GM18520 (cell line): ENCODE results near the gene C6orf62.
"Not testable (repeated sequence)": the region's sequence is repeated elsewhere in the genome, so short reads cannot be mapped to it uniquely, and the experiment has no call there.

Source experiments
- ATAC-seq: cut with Tn5 transposase; IDR thresholded peaks from one replicate; pipeline ENCODE4 v1.9.1; 2021; ENCODE audit not compliant: unreplicated experiment

The C6orf62 gene

GRCh38 chr6:24702720-24703282 is 16.2 kb downstream of the C6orf62 start:
- ATAC-seq, result no peak

- ATAC-seq, result no peak
Observed at GRCh38 chr6:24699521-24700359, 19.2 kb downstream of the C6orf62 start.

DNA sequence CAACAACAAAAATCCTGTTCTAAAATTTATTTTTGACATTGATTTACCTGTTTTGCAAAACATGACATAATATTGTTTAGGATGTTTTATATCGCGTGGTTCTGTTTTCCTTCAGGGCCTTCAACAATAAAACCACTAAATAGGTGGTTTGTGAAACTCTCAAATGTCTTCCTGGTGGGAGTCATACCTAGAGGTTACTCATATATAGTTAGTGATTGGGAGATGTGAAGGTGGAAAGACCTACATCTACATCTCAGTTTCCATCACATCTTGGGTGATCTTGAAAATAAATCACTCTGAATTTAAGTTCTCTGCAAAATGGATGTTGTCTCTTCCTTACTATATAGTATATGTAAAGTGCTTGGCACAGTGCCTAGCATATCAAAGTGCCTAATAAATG is 22.9 kb downstream of the C6orf62 start:
- ATAC-seq, result no peak

DNA sequence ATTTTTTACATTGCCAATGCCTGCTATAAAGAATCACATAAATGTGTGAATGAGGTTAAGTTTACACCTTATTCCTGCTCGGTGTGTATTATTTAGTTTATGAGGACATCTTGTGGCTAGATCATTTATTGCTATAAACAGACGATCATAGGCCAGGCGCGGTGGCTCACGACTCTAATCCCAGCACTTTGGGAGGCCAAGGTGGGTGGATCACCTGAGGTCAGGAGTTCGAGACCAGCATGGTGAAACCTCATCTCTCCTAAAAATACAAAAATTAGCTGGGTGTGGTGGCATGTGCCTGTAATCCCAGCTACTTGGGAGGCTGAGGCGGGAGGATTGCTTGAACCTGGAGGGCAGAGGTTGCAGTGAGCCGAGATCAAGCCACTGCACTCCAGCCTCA is 23.3 kb downstream of the C6orf62 start:
- ATAC-seq, result peak; percentile 54

- ATAC-seq, result no peak
Observed at GRCh38 chr6:24694198-24694597, 24.8 kb downstream of the C6orf62 start.

DNA sequence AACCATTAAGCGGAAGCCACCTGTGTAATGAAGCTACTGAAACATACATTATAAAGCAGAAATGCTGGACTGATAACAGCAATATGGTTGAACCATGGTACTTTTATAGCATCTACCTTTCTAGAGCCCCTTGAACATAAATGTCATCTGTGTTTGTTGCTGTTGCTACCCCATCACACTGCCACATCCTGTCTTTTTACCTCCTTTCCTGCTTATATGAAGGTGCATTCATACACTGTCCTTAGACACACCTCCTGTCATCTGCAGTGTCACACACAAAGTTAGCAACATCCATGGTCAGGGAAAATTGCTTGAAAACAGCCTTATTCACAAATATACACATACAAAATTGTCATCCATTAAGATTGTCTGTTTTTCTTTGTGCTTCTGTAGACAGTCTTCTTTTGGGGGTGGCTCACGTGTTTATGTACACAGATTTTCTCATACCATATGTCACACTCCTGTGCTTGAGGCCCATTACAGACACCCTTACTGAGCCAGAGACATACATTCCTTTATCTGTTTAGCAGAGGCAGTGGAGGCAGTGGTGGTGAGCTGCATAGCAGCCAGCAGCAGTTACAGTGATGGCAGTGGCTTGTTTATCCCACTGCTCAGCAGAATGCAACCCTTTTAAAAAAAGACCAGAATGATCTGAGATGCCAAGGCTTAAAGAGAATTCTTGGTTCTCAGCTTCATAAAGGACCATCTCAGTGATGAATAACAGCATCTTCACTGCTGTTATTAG is 25.9 kb downstream of the C6orf62 start:
- ATAC-seq, result no peak

- ATAC-seq, result no peak
Observed at GRCh38 chr6:24692415-24692814, 26.5 kb downstream of the C6orf62 start.

DNA sequence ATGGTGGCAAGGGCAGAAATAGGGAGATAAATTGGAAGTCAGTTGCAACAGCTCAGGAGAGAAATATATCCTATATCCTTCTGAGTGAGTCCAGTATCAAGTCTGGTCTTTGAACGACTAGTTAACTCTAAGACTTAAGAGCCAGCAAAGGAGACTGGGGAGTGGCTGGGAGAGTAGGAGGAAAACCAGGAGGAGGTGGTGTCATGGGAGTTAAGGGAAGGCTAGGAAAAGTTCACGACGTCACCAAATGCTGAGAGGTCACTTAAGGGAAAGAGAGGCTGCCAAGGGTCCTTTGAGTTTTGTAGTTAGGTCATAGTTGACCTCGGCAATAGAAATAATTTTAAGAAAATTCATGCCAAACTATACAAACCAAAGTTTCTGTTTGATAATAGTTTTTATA is 27.0 kb downstream of the C6orf62 start:
- ATAC-seq, result no peak

GRCh38 chr6:24691550-24691949 is 27.4 kb downstream of the C6orf62 start:
- no peak for ATAC-seq

- ATAC-seq, result no peak
Observed at GRCh38 chr6:24690593-24690992, 28.4 kb downstream of the C6orf62 start.

DNA sequence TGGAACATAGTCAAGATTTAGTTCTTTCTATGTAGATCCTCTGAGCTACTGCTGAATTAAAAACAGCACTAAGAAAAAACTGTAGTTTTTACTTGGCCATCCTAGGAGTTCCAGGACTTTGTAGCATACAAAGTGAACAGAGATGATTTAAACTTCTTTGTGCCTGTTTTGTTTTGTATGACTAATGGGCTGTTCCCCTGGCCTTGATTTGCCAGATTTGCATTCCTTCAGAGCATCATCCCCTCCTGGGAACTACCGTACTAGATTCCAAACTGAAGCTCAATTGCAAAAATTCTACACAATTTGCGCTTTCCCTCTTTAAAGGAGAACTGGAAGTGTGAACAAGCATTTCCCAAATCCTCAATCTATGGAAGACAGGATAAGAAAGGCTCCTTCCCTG is 29.0 kb downstream of the C6orf62 start:
- ATAC-seq, result no peak

- ATAC-seq, result no peak
Observed at GRCh38 chr6:24686946-24687345, 32.0 kb downstream of the C6orf62 start.

DNA sequence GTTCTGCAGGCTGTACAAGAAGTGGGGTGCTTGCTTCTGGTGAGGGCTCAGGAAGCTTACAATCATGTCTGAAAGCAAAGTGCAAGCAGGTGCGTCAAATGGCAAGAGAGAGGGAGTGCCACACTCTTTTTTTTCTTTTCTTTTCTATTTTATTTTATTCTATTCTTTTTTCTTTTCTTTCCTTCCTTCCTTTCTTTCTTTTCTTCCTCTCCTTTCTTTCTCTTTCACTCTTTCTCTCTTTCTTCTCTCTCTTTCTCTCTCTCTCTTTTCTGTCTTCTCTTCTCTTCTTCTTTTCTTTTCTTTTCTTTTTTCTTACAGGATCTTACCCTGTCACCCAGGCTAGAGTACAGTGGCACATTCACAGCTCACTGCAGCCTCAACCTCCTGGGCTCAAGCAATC is 32.5 kb downstream of the C6orf62 start:
- no peak for ATAC-seq

DNA sequence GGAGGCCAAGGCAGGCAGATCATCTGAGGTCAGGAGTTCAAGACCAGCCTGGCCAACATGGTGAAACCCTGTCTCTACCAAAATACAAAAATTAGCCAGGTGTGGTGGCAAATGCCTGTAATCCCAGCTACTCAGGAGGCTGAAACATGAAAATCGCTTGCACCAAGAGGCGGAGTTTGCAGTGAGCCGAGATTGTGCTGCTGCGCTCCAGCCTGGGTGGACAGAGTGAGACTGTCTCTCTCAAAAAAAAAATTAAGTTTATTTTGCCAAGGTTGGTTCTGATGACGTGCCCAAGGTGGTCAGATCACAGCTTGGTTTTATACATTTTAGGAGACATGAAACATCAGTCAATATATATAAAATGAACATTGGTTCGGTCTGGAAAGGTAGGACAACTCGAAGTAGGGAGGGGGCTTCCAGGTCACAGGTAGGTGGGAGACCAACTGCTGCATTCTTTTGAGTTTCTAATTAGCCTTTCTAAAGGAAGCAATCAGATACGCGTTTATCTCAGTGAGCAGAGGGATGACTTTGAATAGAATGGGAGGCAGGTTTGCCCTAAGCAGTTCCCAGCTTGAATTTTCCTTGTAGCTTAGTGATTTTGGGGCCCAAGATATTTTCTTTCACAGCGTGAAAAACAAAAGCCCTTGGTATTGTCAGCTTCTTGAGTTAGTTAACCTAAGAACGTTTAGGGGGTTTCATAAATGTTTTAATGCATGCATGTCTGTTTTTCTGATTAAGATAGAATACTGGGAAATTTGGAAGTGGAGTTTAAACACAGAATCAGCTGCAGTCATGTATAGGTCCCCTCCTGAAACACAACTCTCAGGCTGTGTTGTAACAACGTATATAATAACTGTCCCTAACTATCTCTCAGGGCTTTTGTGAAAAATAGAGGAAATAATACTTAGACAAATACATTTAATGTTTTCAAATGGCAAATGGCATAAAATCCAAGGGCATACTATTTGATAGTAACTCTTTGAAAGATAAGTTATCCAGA is 35.4 kb downstream of the C6orf62 start:
- no peak for ATAC-seq

DNA sequence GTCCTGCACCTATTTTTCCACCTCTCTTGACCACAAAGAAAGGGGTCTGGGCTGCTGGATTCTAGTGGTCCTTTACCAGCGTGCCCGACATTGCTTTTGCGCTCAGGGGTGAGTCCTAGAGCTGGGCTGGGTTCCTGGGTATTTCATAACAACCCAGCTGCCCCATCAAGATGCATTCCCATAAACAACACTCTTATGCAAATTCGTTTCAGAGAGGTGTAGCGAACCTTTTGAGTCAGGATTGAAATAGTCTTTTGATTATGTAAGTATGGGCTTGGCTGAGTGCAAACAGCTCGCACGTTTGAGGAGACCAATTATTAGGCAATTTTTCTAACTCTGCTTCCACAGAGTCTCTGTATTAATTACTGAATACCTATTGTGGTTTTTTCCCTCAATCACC is 38.4 kb downstream of the C6orf62 start:
- no peak for ATAC-seq

DNA sequence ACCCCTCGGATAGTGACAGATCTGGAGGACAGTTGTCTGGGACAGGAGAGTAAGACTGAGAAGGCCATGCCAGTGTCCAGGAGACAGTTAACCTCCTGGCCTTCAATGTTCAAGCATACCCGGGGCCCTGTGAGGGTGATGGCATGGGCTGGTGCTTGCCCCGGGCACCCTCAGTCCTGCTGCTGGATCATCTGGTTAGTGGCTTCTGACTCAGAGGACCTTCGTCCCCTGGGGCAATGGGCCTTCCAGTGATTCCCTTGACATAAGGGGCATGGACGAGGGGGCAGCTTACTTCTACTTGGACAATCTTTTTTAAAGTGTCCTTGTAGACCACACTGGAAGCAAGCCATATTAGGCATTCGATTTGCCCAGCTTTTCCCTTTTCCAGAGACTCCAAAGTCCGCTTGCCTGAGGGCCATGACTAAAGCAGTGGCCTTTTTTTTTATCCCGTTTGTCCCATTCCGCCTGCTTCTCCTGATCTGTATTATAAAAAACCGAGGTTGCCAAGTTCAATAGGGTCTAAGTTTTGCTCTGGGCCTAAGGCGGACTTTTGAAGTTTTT is 40.1 kb downstream of the C6orf62 start:
- ATAC-seq, result not testable (repeated sequence)

GRCh38 chr6:24673625-24674024 is 45.3 kb downstream of the C6orf62 start:
- ATAC-seq, result no peak

- no peak for ATAC-seq
Observed at GRCh38 chr6:24672620-24673182, 46.3 kb downstream of the C6orf62 start.

DNA sequence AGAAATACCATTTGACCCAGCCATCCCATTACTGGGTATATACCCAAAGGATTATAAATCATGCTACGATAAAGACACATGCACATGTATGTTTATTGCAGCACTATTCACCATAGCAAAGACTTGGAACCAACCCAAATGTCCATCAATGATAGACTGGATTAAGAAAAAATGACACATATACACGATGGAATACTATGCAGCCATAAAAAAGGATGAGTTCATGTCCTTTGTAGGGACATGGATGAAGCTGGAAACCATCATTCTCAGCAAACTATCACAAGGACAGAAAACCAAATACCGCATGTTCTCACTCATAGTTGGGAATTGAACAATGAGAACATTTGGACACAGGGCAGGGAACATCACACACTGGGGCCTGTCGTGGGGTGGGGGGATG is 47.9 kb downstream of the C6orf62 start:
- not testable (repeated sequence) for ATAC-seq

GRCh38 chr6:24670492-24670891 is 48.5 kb downstream of the C6orf62 start:
- not testable (repeated sequence) for ATAC-seq
